ENCODE measurements around the gene RDH16. TPM values are rescaled to one million over a fixed set of nuclear protein-coding genes. Genes with fewer than 3 reads are reported as not detected.
"Not testable (repeated sequence)": the region's sequence is repeated elsewhere in the genome, so short reads cannot be mapped to it uniquely, and the experiment has no call there.

Gene RDH16
- total and polyA plus RNA-seq, 2 donors (not counting 1 experiment from before 2014, with no cell fraction given), result 1.1 to 1.5 TPM

- ATAC-seq (ENCODE audit: low read depth), result no peak
- no peaks in the 10 kb centered on the region for H3K36me3 ChIP-seq (replicated peaks in 1 of 2; ENCODE audit: control extremely low read depth in 1 of 2, control insufficient read depth in 1 of 2, extremely low read depth in 1 of 2, insufficient read depth in 2 of 2, low read length in 1 of 2)
- no peaks in the 10 kb centered on the region for H3K79me2 ChIP-seq (ENCODE audit: control insufficient read depth, insufficient read depth, low read length)
- peaks cover 4% of the 10 kb centered on the region for H3K9me3 Mint-ChIP-seq (ENCODE audit: insufficient read depth)
- no peak overlapping the region for H3K27ac Mint-ChIP-seq
- H3K4me3 ChIP-seq (ENCODE audit: control extremely low read depth in 1 of 5, extremely low read depth in 1 of 5, insufficient read depth in 1 of 5, low read depth in 2 of 5, low read length in 4 of 5), result no peak overlapping the region
- no peaks in the 10 kb centered on the region for H3K4me1 ChIP-seq (ENCODE audit: control insufficient read depth in 2 of 2, insufficient read depth in 2 of 2, low read length in 2 of 2)
- no peak overlapping the region for H3K9ac ChIP-seq (ENCODE audit: low read length)
- no peaks in the 10 kb centered on the region for H3K4me1 Mint-ChIP-seq
- H3K27ac ChIP-seq (ENCODE audit: low read length in 2 of 2), result no peak overlapping the region
- intact Hi-C loops (cut with micrococcal nuclease), result no loop called here
- no peak overlapping the region for H2AFZ ChIP-seq (ENCODE audit: insufficient read depth, low read depth, low read length, poor library complexity, severe bottlenecking)
- H3K9me3 ChIP-seq (ENCODE audit: control extremely low read depth in 1 of 3, control insufficient read depth in 2 of 3, insufficient read depth in 1 of 3, low read length in 2 of 3), result peaks cover 0 to 6% (median 5%) of the 10 kb centered on the region in 3 donors
- H3K4me2 ChIP-seq (replicated peaks; ENCODE audit: low read depth, low read length, poor library complexity, severe bottlenecking), result no peak overlapping the region
- H3K27me3 ChIP-seq (replicated peaks in 1 of 4; ENCODE audit: control extremely low read depth in 1 of 4, control insufficient read depth in 3 of 4, insufficient read depth in 4 of 4, low read length in 3 of 4), result peaks cover 0 to 10% (median 1%) of the 10 kb centered on the region in 4 experiments
- WGBS (ENCODE audit: insufficient coverage), result 97% methylated on average over 3 of the region's 3 CpGs
- peaks cover 15% of the 10 kb centered on the region for H3K27me3 Mint-ChIP-seq
- no peak overlapping the region for H3K4me3 Mint-ChIP-seq
- DNase-seq, result no peak
- ChIA-PET POLR2A (no interaction called here), CTCF (no interaction called here)
- no peak for TF ChIP-seq EZH2 (IDR thresholded peaks at IDR 0.05; ENCODE audit: borderline replicate concordance, insufficient read depth, low read depth, low read length, poor library complexity, severe bottlenecking)
- no peak for TF ChIP-seq CTCF (IDR thresholded peaks at IDR 0.05)
- H4K20me1 ChIP-seq (ENCODE audit: control insufficient read depth, insufficient read depth, low read length, poor library complexity, severe bottlenecking), result no peaks in the 10 kb centered on the region
Measured at GRCh38 chr12:56914724-56915123, 42.7 kb downstream of the RDH16 start.

- Histone ChIP-seq H3K27me3 (replicated peaks in 1 of 4; ENCODE audit: control extremely low read depth in 1 of 4, control insufficient read depth in 3 of 4, insufficient read depth in 4 of 4, low read length in 3 of 4) (peaks cover 0 to 10% (median 1%) of the 10 kb centered on the region in 4 experiments), H4K20me1 (ENCODE audit: control insufficient read depth, insufficient read depth, low read length, poor library complexity, severe bottlenecking) (no peaks in the 10 kb centered on the region), H3K4me1 (ENCODE audit: control insufficient read depth in 2 of 2, insufficient read depth in 2 of 2, low read length in 2 of 2) (no peaks in the 10 kb centered on the region), H3K4me3 (ENCODE audit: control extremely low read depth in 1 of 5, extremely low read depth in 1 of 5, insufficient read depth in 1 of 5, low read depth in 2 of 5, low read length in 4 of 5) (no peak overlapping the region), H3K9me3 (ENCODE audit: control extremely low read depth in 1 of 3, control insufficient read depth in 2 of 3, insufficient read depth in 1 of 3, low read length in 2 of 3) (peaks cover 0 to 11% (median 9%) of the 10 kb centered on the region in 3 donors), H3K36me3 (replicated peaks in 1 of 2; ENCODE audit: control extremely low read depth in 1 of 2, control insufficient read depth in 1 of 2, extremely low read depth in 1 of 2, insufficient read depth in 2 of 2, low read length in 1 of 2) (no peaks in the 10 kb centered on the region), H3K27ac (ENCODE audit: low read length in 2 of 2) (no peak overlapping the region), H2AFZ (ENCODE audit: insufficient read depth, low read depth, low read length, poor library complexity, severe bottlenecking) (no peak overlapping the region), H3K9ac (ENCODE audit: low read length) (no peak overlapping the region), H3K79me2 (ENCODE audit: control insufficient read depth, insufficient read depth, low read length) (no peaks in the 10 kb centered on the region), H3K4me2 (replicated peaks; ENCODE audit: low read depth, low read length, poor library complexity, severe bottlenecking) (no peak overlapping the region)
- Mint-ChIP-seq H3K27me3 (peaks cover 15% of the 10 kb centered on the region), H3K4me1 (no peaks in the 10 kb centered on the region), H3K9me3 (ENCODE audit: insufficient read depth) (peaks cover 7% of the 10 kb centered on the region), H3K4me3 (no peak overlapping the region), H3K27ac (no peak overlapping the region)
- ATAC-seq (ENCODE audit: low read depth) (no peak), DNase-seq (no peak)
- ChIA-PET CTCF (no interaction called here), POLR2A (no interaction called here)
- TF ChIP-seq EZH2 (IDR thresholded peaks at IDR 0.05; ENCODE audit: borderline replicate concordance, insufficient read depth, low read depth, low read length, poor library complexity, severe bottlenecking) (no peak), CTCF (IDR thresholded peaks at IDR 0.05) (no peak)
- intact Hi-C loops (cut with micrococcal nuclease), result no loop called here
Measured at GRCh38 chr12:56914256-56914655, 43.2 kb downstream of the RDH16 start.

GRCh38 chr12:56909403-56909802 lies 48.0 kb downstream of the RDH16 start:
- WGBS (ENCODE audit: insufficient coverage), result 100% methylated on average over 1 of the region's 2 CpGs
- H2AFZ ChIP-seq (ENCODE audit: insufficient read depth, low read depth, low read length, poor library complexity, severe bottlenecking); H3K27me3 ChIP-seq (replicated peaks in 1 of 4; ENCODE audit: control extremely low read depth in 1 of 4, control insufficient read depth in 3 of 4, insufficient read depth in 4 of 4, low read length in 3 of 4); H3K9ac ChIP-seq (ENCODE audit: low read length); ATAC-seq (ENCODE audit: low read depth); H3K79me2 ChIP-seq (ENCODE audit: control insufficient read depth, insufficient read depth, low read length); H3K4me3 ChIP-seq (ENCODE audit: control extremely low read depth in 1 of 5, extremely low read depth in 1 of 5, insufficient read depth in 1 of 5, low read depth in 2 of 5, low read length in 4 of 5); H3K9me3 Mint-ChIP-seq (ENCODE audit: insufficient read depth); H3K4me3 Mint-ChIP-seq; DNase-seq; CTCF ChIA-PET; H3K27me3 Mint-ChIP-seq; H3K4me2 ChIP-seq (replicated peaks; ENCODE audit: low read depth, low read length, poor library complexity, severe bottlenecking); H3K27ac ChIP-seq (ENCODE audit: low read length in 2 of 2); H3K4me1 ChIP-seq (ENCODE audit: control insufficient read depth in 2 of 2, insufficient read depth in 2 of 2, low read length in 2 of 2); H3K4me1 Mint-ChIP-seq; H3K27ac Mint-ChIP-seq; intact Hi-C loops (cut with micrococcal nuclease); POLR2A ChIA-PET; H3K36me3 ChIP-seq (replicated peaks in 1 of 2; ENCODE audit: control extremely low read depth in 1 of 2, control insufficient read depth in 1 of 2, extremely low read depth in 1 of 2, insufficient read depth in 2 of 2, low read length in 1 of 2); H4K20me1 ChIP-seq (ENCODE audit: control insufficient read depth, insufficient read depth, low read length, poor library complexity, severe bottlenecking): not testable (repeated sequence)
- H3K9me3 ChIP-seq (ENCODE audit: control extremely low read depth in 1 of 3, control insufficient read depth in 2 of 3, insufficient read depth in 1 of 3, low read length in 2 of 3), result peaks cover 0 to 26% (median 18%) of the 10 kb centered on the region in 3 donors

All from B cell (primary cell).